ENCODE measurements around the gene ACTR3C.
"Not testable (repeated sequence)": the region's sequence is repeated elsewhere in the genome, so short reads cannot be mapped to it uniquely, and the experiment has no call there.

GRCh38 chr7:150219941-150220658 is 103.2 kb downstream of the ACTR3C start:
- TF ChIP-seq POLR2AphosphoS5 (IDR thresholded peaks at IDR 0.05; ENCODE audit: low read depth); REST (IDR thresholded peaks at IDR 0.05; ENCODE audit: unreplicated experiment); CTCF (conservative IDR thresholded peaks at IDR 0.05; ENCODE audit: low read depth in 2 of 2); JUNB (IDR thresholded peaks at IDR 0.05; ENCODE audit: unreplicated experiment): not testable (repeated sequence)
